CD4-positive, alpha-beta T cell (primary cell): Measurements from ENCODE around the gene ADAMTS1. TPM values are rescaled to one million over a fixed set of nuclear protein-coding genes. Genes with fewer than 3 reads are reported as not detected.

Experiments
- ATAC-seq: fragments of 200-7000 bp; cut with Tn5 transposase; one replicate; pipeline ENCODE4 v1.10.0; 2022; ENCODE audit warnings: mild to moderate bottlenecking; ENCODE audit not compliant: poor library complexity
- CTCF ChIA-PET: fragments of 350-600 bp; sonication (Branson Sonifier 250); formaldehyde crosslinking; loops from one replicate; lab custom pipeline; 2021; ENCODE audit warnings: antibody characterized with exemption, inconsistent platforms; lab: Charles Lee
- POLR2A ChIA-PET: fragments of 350-600 bp; sonication (Branson Sonifier 250); formaldehyde crosslinking; loops from one replicate; lab custom pipeline; 2021; ENCODE audit warnings: antibody characterized with exemption, inconsistent platforms; lab: Charles Lee
- DNase-seq, 14 experiments: peaks; one replicate each; pipeline ENCODE4 v3.0.0-alpha.2; 2013 to 2020; ENCODE audit warnings: mixed read lengths in 2 of 14
- H3K27ac ChIP-seq, 2 donors: one replicate each; pipeline versions ENCODE4 v1.5.1 to v1.7.0; 2013; ENCODE audit warnings: low read length in 2 of 2, low read depth in 1 of 2, mild to moderate bottlenecking in 1 of 2
- H3K27me3 ChIP-seq, 2 experiments: 1 replicate in 1 of 2; 2 replicates in 1 of 2; pipeline versions ENCODE4 v1.6.1 to v1.7.0; 2013; ENCODE audit warnings: low read length in 2 of 2, control low read depth in 1 of 2, mild to moderate bottlenecking in 1 of 2, moderate library complexity in 1 of 2; ENCODE audit not compliant: insufficient read depth in 2 of 2, control insufficient read depth in 1 of 2
- H3K36me3 ChIP-seq: one replicate; pipeline ENCODE4 v1.6.1; 2013; ENCODE audit warnings: low read length, control low read depth; ENCODE audit not compliant: insufficient read depth
- H3K4me1 ChIP-seq: one replicate; pipeline ENCODE4 v1.6.1; 2013; ENCODE audit warnings: low read length, control low read depth; ENCODE audit not compliant: insufficient read depth
- H3K4me3 ChIP-seq: one replicate; pipeline ENCODE4 v1.5.1; 2013; ENCODE audit warnings: mild to moderate bottlenecking, low read length, moderate library complexity
- H3K9me3 ChIP-seq, 2 experiments: 1 replicate in 1 of 2; 2 replicates in 1 of 2; pipeline versions ENCODE4 v1.6.1 to v1.7.0; 2013; ENCODE audit warnings: low read length in 2 of 2, mild to moderate bottlenecking in 2 of 2, control low read depth in 1 of 2, moderate library complexity in 1 of 2; ENCODE audit not compliant: control insufficient read depth in 1 of 2, insufficient read depth in 1 of 2
- H3K27ac Mint-ChIP-seq: one replicate; pipeline ENCODE4 v1.8.0; 2020; ENCODE audit warnings: mixed read lengths
- H3K27me3 Mint-ChIP-seq: one replicate; pipeline ENCODE4 v1.8.0; 2021; ENCODE audit warnings: mixed read lengths
- H3K36me3 Mint-ChIP-seq: one replicate; pipeline ENCODE4 v1.8.0; 2021; ENCODE audit warnings: low read depth, mixed read lengths
- H3K4me1 Mint-ChIP-seq: one replicate; pipeline ENCODE4 v1.8.0; 2021; ENCODE audit warnings: low read depth, mixed read lengths
- H3K4me3 Mint-ChIP-seq: one replicate; pipeline ENCODE4 v1.8.0; 2020; ENCODE audit warnings: mild to moderate bottlenecking, mixed read lengths
- H3K9me3 Mint-ChIP-seq: one replicate; pipeline ENCODE4 v1.8.0; 2020; ENCODE audit warnings: mixed read lengths
- CTCF ChIP-seq: fragments of 200-600 bp; IDR thresholded peaks from one replicate; pipeline ENCODE4 v1.8.0; 2022; ENCODE audit warnings: antibody characterized with exemption, mild to moderate bottlenecking
- intact Hi-C, 2 experiments: fragments of 100-400 bp; cut with DNase I in 1 of 2; cut with micrococcal nuclease in 1 of 2; formaldehyde crosslinking; loops; one replicate each; pipeline versions ENCODE4 v1.15.1 to v1.9.0; 2023 to 2025; cut with DNase I, micrococcal nuclease
- total RNA-seq, 174 experiments: library from RNA in 2 of 174; stranded (reverse) in 2 of 174; gene quantifications; one replicate each; pipeline ENCODE4 v1.2.3 and lab custom pipeline; 2021 to 2026

The ADAMTS1 gene
- total RNA-seq, 2 experiments from 2014 or later = 0.08 to 0.25 TPM

GRCh38 chr21:26819740-26820324, 25.4 kb downstream of the ADAMTS1 start:
- no peak for TF ChIP-seq CTCF
- Mint-ChIP-seq H3K4me1 (no peaks in the 10 kb centered on the region), H3K9me3 (no peaks in the 10 kb centered on the region), H3K27ac (no peak overlapping the region), H3K36me3 (no peaks in the 10 kb centered on the region), H3K27me3 (peaks cover 5% of the 10 kb centered on the region), H3K4me3 (no peak overlapping the region)
- ChIA-PET CTCF (no interaction called here), POLR2A (no interaction called here)
- Histone ChIP-seq H3K9me3 (peaks cover 0 to 5% of the 10 kb centered on the region in 2 experiments), H3K36me3 (no peaks in the 10 kb centered on the region), H3K4me3 (no peak overlapping the region), H3K27ac (no peak overlapping the region), H3K27me3 (no peaks in the 10 kb centered on the region), H3K4me1 (no peaks in the 10 kb centered on the region)
- intact Hi-C loops = no loop called here
- no peak for ATAC-seq
- DNase-seq = no peak

DNA sequence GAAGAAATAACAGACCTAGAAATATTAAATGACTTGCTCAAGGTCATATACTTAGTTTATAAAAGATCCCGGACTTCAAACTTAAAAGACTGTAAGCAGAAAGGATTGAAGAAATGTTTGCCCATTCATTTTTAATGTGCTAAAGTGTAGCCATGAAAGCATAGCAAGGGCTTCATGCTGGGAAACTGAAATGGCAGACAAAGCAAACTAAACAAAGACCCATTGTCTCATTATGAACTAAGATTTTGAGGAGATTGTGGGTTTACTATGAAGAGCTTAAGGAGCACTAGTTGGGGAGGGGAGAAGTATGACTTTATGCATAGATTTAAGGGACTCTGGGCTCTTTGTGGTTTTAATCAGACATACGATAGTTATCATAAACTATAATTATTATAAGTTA, 26.3 kb downstream of the ADAMTS1 start:
- CTCF ChIA-PET = no interaction called here
- POLR2A ChIA-PET = no interaction called here
- Mint-ChIP-seq H3K9me3 (no peaks in the 10 kb centered on the region), H3K4me1 (no peaks in the 10 kb centered on the region), H3K27ac (no peak overlapping the region), H3K36me3 (no peaks in the 10 kb centered on the region), H3K27me3 (peaks cover 5% of the 10 kb centered on the region), H3K4me3 (no peak overlapping the region)
- intact Hi-C loops = no loop called here
- no peaks in the 10 kb centered on the region for H3K9me3 ChIP-seq
- H3K27me3 ChIP-seq = no peaks in the 10 kb centered on the region
- no peaks in the 10 kb centered on the region for H3K36me3 ChIP-seq
- DNase-seq (no peak), ATAC-seq (no peak)
- TF ChIP-seq CTCF = no peak
- no peak overlapping the region for H3K27ac ChIP-seq
- H3K4me3 ChIP-seq = no peak overlapping the region
- no peaks in the 10 kb centered on the region for H3K4me1 ChIP-seq

DNA sequence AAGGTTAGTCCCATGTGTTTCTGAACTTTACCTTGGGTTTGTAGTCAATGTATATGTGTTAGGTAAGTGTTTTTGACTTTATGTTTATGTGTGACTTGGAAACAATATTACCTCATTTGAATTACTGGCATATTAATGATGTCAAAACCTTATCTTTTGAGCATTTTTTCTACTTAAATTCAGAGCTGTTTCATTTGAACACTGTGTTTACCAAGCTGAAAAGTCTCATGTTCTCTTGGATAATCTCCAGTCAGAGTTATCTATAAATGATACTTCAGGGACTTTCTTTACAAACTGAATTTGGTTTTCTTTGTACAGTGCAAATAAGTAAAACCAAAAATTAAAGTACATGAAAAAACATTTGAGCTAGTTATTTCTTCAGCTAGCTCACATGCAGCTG, 30.0 kb downstream of the ADAMTS1 start:
- Histone ChIP-seq H3K4me1 (no peaks in the 10 kb centered on the region), H3K9me3 (no peaks in the 10 kb centered on the region), H3K36me3 (no peaks in the 10 kb centered on the region), H3K27me3 (no peaks in the 10 kb centered on the region), H3K4me3 (no peak overlapping the region), H3K27ac (no peak overlapping the region)
- Mint-ChIP-seq H3K36me3 (no peaks in the 10 kb centered on the region), H3K27ac (no peak overlapping the region), H3K4me1 (no peaks in the 10 kb centered on the region), H3K27me3 (no peaks in the 10 kb centered on the region), H3K9me3 (no peaks in the 10 kb centered on the region), H3K4me3 (no peak overlapping the region)
- ChIA-PET CTCF (no interaction called here), POLR2A (no interaction called here)
- no peak for TF ChIP-seq CTCF
- no peak for DNase-seq
- intact Hi-C loops = no loop called here
- no peak for ATAC-seq
